ENCODE results near the gene FIGNL2. TPM values are rescaled to one million over a fixed set of nuclear protein-coding genes. Genes with fewer than 3 reads are reported as not detected.

FIGNL2 gene
- total RNA-seq, 3 donors from 2014 or later = 0.16 to 1.3 (median 0.29) TPM

- Histone ChIP-seq H3K27ac (no peak overlapping the region), H3K4me3 (no peak overlapping the region), H3K4me1 (no peaks in the 10 kb centered on the region), H3K36me3 (no peaks in the 10 kb centered on the region), H3K9me3 (no peaks in the 10 kb centered on the region), H3K27me3 (no peaks in the 10 kb centered on the region)
- no peak for DNase-seq (ENCODE audit: low spot score in 2 of 2)
- intact Hi-C loops (cut with DNase I; ENCODE audit: low total_unique reads) = no loop called here
- TF ChIP-seq POLR2AphosphoS5 (IDR thresholded peaks at IDR 0.05) (no peak), CTCF (IDR thresholded peaks at IDR 0.05) (no peak), POLR2A (IDR thresholded peaks at IDR 0.05) (no peak)
These were observed 18.9 kb upstream of the FIGNL2 start for GRCh38 chr12:51867371-51867770.

- TF ChIP-seq POLR2A (IDR thresholded peaks at IDR 0.05) (no peak), CTCF (IDR thresholded peaks at IDR 0.05) (no peak), POLR2AphosphoS5 (IDR thresholded peaks at IDR 0.05) (no peak)
- Histone ChIP-seq H3K4me1 (no peaks in the 10 kb centered on the region), H3K27me3 (no peaks in the 10 kb centered on the region)
These were observed 18.2 kb upstream of the FIGNL2 start for GRCh38 chr12:51866762-51867161.

GRCh38 chr12:51866324-51866723 is 17.8 kb upstream of the FIGNL2 start:
- Histone ChIP-seq H3K9me3 (no peaks in the 10 kb centered on the region), H3K4me3 (no peak overlapping the region), H3K4me1 (no peaks in the 10 kb centered on the region), H3K27me3 (no peaks in the 10 kb centered on the region), H3K27ac (peak overlapping the region in 1 of 2 donors; percentile 68), H3K36me3 (no peaks in the 10 kb centered on the region)
- intact Hi-C loops (cut with DNase I; ENCODE audit: low total_unique reads) = no loop called here
- TF ChIP-seq CTCF (IDR thresholded peaks at IDR 0.05) (no peak), POLR2AphosphoS5 (IDR thresholded peaks at IDR 0.05) (no peak), POLR2A (IDR thresholded peaks at IDR 0.05) (no peak)
- no peak for DNase-seq (ENCODE audit: low spot score in 2 of 2)

More at GRCh38 chr12:51866762-51867161, 18.2 kb upstream of the FIGNL2 start:
- intact Hi-C loops (cut with DNase I; ENCODE audit: low total_unique reads) = no loop called here
- Histone ChIP-seq H3K36me3 (no peaks in the 10 kb centered on the region), H3K9me3 (no peaks in the 10 kb centered on the region), H3K4me3 (no peak overlapping the region), H3K27ac (no peak overlapping the region)
- no peak for DNase-seq (ENCODE audit: low spot score in 2 of 2)

GRCh38 chr12:51865757-51866270 is 17.3 kb upstream of the FIGNL2 start:
- Histone ChIP-seq H3K9me3 (no peaks in the 10 kb centered on the region), H3K4me3 (no peak overlapping the region), H3K27me3 (no peaks in the 10 kb centered on the region), H3K36me3 (no peaks in the 10 kb centered on the region), H3K27ac (peak overlapping the region in 1 of 2 donors; percentile 68), H3K4me1 (no peaks in the 10 kb centered on the region)
- TF ChIP-seq CTCF (IDR thresholded peaks at IDR 0.05) (no peak), POLR2A (IDR thresholded peaks at IDR 0.05) (no peak), POLR2AphosphoS5 (IDR thresholded peaks at IDR 0.05) (no peak)
- intact Hi-C loops (cut with DNase I; ENCODE audit: low total_unique reads) = no loop called here
- DNase-seq (ENCODE audit: low spot score in 2 of 2) = no peak

GRCh38 chr12:51864833-51865670 is 16.5 kb upstream of the FIGNL2 start:
- Histone ChIP-seq H3K27me3 (no peaks in the 10 kb centered on the region), H3K27ac (peak overlapping the region in 1 of 2 donors; percentile 68), H3K4me1 (no peaks in the 10 kb centered on the region), H3K4me3 (peak overlapping the region in 1 of 3 donors; percentile 67), H3K9me3 (no peaks in the 10 kb centered on the region), H3K36me3 (no peaks in the 10 kb centered on the region)
- no peak for DNase-seq (ENCODE audit: low spot score in 2 of 2)
- intact Hi-C loops (cut with DNase I; ENCODE audit: low total_unique reads) = no loop called here
- TF ChIP-seq POLR2AphosphoS5 (IDR thresholded peaks at IDR 0.05) (no peak), CTCF (IDR thresholded peaks at IDR 0.05) (no peak), POLR2A (IDR thresholded peaks at IDR 0.05) (no peak)

Measured in breast epithelium (tissue), 4 donors.